ENCODE data around the gene RGS19.
"Not testable (repeated sequence)": the region's sequence is repeated elsewhere in the genome, so short reads cannot be mapped to it uniquely, and the experiment has no call there.

The RGS19 gene

DNA sequence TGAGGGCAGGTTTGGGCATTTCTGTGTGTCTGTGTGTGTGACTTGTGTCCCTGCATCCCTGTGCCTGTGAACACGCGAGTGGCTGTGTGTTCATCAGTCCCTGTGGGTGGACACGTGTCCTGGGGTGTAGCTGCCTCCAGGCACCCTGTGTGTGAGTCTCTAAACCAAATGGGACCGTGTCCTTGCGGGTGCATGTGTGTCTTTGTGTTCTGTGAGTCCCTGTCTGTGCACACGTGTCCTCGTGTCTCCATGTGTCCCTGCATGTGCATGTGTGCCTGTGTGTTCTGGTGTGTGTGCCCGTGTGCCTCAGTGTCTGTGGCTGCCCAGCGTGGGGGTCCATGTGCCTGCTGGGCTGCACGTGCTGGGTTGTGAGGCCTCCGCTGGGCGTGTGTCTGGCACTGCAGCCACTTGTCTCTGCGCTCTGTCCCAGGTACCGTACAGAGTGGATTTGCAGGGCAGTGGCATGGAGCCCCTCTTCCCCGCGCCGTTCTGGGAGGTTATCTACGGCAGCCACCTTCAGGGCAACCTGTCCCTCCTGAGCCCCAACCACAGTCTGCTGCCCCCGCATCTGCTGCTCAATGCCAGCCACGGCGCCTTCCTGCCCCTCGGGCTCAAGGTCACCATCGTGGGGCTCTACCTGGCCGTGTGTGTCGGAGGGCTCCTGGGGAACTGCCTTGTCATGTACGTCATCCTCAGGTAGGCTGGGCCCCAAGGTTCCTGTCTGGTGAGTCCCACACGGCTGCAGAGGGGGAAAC, 13.1 kb upstream of the RGS19 start:
- no peak for DNase-seq

DNA sequence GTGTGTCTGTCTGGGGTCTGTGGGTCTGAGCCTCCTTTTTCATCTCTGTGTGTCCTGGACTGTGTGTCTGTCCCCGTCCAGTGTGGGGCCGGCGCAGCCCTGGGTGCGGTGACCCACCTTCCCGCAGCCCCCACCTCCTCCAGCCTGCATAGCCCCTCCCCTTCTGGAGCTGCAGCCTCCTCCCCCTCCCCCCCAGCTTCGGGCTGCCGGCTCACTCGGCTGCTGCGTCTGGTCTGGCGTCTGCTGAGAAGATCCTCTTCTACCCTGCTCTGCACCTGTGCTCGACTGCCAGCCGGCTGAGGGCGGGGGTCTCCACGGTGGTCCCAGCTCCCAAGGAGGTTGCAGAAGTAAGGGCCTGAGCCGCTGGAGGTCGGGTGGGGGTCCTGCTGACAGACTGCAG, 12.5 kb upstream of the RGS19 start:
- DNase-seq: no peak

DNA sequence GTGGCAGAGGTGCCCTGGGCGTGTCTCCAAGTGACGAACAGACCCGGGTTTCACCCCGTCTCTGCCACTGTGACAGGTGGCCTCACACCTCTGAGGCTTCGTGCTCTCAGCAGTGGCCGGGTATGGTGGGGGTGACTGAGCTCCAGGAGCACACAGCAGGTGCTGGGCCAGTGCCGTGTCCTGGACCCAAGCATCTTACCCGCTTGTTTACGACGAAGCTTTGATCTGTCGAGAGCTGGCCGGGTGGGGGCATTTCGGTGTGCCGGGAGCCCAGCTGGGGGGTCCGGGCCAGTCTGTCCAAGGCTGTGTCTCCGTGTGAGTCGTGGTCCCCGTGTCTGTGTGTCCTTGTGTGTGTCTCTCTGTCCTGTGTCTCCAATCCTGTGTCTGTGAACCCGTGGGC, 12.0 kb upstream of the RGS19 start:
- DNase-seq: no peak

DNA sequence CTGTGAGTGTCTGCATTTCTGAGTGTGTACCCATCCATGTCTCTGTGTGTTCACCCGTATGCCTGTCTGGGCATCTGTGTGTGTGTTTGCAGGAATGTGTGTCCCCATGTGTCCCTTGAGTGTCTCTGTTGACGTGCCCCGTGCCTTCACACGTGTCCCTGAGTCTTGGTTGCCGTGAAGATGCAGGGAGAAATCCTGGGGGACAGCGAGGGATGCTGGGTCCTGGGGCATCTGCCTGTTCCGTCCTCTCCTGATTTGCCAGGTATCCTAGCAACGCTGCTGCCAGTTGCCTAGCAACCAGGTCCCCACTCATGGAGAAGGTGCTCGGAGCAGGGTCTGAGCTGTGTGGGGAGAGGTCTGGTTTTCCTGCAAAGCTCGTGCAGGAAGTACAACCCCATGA, 10.8 kb upstream of the RGS19 start:
- no peak for DNase-seq

DNA sequence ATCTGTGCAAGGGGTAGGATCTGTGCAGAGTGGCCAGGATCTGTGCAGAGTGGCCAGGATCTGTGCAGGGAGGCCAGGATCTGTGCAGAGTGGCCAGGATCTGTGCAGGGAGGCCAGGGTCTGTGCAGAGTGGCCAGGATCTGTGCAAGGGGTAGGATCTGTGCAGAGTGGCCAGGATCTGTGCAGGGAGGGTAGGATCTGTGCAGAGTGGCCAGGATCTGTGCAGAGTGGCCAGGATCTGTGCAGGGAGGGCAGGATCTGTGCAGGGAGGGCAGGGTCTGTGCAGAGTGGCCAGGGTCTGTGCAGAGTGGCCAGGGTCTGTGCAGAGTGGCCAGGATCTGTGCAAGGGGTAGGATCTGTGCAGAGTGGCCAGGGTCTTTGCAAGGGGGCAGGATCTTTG, 9.3 kb upstream of the RGS19 start:
- not testable (repeated sequence) for DNase-seq

DNA sequence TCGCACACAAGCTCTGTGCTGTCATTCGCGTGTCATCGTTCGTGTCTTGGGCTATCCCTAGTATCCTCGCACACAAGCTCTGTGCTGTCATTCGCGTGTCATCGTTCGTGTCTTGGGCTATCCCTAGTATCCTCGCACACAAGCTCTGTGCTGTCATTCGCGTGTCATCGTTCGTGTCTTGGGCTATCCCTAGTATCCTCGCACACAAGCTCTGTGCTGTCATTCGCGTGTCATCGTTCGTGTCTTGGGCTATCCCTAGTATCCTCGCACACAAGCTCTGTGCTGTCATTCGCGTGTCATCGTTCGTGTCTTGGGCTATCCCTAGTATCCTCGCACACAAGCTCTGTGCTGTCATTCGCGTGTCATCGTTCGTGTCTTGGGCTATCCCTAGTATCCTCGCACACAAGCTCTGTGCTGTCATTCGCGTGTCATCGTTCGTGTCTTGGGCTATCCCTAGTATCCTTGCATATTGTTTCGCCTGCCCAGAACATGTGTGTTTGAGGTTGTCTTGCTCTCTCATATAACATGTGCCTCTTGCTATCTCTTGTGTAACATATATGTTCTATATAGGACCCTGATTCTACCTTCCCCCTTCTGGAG, 8.0 kb upstream of the RGS19 start:
- not testable (repeated sequence) for DNase-seq

DNA sequence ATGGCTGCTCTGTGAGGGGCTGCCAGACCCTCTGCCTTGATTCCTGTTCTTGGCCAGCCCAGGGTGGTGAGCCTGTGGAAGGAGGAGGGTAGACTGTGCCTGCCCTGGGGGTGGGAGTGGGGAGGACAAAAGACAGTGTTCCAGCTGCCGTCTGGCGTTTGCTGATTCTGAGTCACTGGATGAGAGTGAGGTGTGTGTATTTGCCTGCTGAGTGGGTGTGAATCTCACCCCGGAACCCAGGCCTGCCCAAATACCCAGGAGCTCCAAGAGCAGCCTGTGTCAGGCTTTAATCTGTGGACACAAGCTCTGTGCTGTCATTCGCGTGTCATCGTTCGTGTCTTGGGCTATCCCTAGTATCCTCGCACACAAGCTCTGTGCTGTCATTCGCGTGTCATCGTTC, 7.5 kb upstream of the RGS19 start:
- DNase-seq: no peak

DNA sequence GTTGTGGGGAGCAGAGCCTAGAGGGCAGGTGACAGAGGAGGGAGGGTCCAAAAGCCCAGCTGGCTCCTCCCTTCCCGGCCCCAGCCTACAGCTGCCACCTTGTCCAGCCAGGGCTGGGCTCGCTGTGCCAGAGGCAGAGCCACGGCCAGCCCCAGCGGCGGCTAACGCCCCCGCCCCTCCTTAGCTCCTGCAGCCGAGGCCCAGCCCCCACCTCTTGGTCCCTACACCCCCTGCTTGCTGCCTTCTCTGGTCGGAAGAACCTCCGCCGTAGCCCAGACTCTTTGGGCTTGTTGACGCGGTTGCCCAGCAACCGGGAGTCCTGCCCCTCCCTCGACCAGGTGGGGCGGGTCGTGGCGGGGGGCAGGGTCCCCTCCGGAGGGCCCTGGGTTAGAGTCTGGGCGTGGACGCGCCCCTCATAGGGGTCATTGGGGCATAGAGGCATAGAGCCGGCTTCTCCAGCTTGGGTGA, 5.4 kb upstream of the RGS19 start:
- DNase-seq: no peak

DNA sequence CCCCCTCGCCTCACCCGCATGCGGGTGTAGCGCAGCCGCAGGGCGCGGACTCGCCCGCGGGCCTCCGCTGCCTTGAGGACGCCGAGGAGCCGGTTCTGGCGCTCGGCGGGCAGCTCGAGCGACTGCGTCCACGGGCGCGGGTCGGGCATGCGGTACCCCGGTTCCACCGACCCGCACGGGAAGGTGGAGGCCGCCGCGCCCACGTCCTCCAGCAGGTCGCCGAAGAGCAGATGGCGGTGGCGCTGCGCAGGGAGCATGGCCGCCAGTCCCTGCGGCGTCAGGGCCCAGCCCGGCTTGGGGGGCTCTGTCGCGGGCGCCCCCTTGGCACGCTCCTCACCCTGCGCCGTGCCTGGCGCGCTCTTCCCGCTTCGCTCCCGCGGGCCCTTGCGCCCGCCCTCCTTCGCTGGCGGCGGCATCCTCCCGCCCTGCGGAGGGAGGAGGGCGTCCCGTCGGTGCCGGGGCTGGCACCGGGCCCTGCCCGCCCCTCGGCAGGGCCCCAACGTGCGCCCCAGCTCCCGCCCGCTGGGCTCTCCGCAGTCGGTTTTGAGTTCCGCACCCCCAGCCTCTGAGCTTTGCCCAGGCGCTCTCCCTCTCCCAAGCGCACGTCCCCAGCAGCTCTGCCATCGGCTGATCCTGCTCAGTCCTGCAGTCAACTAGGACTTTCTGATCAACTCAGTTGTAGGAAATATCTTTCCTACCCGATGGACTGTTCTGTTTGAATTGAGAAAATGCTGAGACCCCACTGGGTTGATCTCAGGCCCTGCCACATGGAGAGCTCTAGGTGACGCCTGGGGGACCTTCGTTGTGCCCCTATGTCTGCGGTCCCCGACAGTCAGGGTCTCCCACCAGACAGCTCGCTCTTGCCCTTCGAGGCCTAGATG, 4.7 kb upstream of the RGS19 start, which contains the start of gene LKAAEAR1:
TSS of gene LKAAEAR1 (minus strand) at position 595 of the 881 bp plus-strand sequence. CDS start at position 416, 179 bp downstream.
- no peak for DNase-seq

DNA sequence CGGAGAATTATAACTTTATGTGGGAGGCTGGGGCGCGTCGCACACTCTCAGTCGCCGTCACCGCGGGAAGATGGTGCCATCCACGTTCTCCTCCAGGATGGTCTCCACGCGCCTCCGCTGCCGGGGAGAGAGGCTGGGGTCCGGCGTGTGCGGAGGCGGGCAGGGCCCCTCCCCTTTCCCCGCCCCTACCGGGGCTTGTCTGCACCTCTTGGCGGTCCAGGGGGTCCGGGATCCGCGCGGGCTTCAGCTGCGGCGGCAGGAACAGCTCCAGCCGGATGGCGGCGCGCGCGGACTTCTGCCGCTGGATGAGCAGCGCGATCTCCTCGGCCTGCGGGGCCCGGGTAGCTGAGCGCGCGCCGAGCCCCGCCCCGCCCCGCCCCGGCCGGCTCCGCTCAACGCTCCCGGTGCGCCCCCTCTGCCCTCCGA, 4.1 kb upstream of the RGS19 start:
- DNase-seq: peak; percentile 72 to 79

DNA sequence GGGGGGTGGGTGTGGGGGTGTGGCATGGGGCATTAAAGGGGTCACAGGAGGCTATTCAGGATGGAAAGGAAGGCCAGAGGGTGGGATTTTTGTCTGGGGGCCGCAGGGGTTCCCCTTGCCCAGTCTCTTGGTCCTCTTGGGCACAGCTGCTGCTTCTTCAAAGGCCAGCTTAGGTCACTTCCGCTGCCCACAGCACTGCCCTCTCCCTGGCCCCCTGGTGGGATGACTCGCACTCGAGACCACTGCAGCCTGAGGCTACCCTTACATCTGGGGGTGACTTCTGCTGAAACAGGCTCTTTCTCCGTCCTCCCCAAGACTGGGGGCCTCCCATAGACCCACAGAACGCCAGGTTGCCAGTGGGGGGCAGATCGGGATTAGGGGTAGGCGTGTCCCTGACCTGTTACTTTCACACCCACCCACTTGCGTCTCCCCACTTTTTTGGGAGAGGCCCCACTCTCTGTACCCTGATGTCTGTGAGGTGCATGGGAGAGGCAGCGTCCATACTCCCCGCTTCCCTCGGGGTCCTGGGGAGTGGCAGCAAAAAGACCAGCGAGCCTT, 3.6 kb upstream of the RGS19 start:
- no peak for DNase-seq

DNA sequence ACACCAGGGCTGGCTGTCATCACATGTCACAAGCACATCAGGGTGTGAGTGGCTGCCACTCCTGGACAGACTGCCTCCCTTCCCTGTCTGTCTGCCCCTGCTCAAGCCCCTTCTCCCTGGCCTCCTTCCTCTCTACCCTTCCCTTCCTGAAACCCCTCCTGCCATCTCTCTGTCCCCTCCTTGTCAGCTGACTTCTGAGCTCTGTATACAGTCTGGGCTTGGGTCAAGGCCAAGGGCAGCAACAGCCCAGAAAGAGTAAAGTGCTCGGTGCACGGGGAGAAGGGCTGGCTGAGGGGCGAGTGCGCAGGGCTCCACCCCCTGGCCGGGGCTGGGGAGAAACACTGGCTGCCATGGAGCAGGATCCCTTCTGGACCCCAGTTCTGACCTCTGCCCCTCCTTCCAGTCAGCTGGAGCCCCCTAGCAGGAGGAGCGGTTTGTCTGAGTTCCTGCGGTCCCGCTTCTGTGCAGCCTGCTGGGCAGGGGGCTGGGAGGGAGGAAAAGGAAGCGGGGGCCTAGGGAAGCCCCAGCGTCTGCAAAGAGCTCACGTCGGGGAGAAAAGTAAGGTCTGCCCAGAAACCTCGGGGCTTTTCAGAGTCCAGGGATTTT, 2.9 kb upstream of the RGS19 start:
- DNase-seq: no peak

DNA sequence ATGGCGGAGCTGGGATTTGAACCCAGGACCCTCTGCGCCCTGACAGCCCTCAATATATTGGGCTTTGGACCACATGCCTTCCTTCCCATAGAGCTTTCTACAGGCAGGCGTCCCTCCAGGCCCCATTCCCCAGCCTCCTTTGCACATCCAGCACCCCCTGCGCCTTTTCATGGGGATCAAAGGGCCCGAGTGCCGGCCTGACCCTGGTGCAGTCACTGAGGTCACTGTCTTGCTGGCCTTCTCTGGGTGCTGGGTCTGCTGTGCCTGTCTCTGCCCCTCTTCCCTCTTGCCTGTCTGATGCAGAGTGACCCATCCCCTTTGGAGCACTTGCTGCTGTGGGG, 2.3 kb upstream of the RGS19 start:
- no peak for DNase-seq

DNA sequence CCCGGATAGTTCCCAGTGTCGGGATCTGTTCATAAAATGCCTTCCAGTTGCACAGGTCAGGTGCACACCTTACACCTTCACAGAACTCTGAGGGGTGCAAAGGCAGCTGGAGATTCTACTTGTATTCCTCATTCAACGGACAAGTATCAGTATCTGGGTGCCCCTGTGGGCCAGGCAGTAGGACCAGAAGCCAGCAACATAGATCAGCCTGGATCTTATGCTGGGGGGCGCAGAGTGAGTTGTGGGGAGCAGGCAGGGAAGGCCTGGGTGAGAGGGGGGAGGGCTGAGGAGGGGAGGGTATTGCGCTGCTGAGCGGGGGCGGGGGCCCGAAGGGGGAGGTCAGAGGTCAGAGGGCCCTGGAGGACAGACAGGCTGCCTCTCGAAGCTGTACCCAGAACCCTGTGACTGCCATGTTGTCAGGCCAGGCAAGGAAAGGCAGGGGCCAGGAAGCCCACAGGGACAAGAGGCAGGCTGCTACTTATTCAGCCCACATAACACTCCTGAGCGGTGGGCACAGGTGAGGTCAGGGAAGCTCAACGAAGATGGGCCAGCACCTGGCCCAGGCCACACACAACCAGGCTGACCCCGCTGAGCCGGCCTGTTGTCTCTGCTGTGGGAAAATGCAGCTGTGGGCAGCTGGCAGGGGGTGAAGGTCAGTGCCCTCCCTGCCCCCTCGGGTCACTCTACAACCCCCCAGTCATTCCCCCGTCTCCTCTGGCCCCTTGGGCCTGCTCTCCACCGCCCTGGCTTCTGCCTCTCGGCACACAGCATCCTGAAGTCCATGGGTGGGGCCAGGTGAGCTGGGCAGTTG, 1.7 kb upstream of the RGS19 start:
- DNase-seq: no peak

DNA sequence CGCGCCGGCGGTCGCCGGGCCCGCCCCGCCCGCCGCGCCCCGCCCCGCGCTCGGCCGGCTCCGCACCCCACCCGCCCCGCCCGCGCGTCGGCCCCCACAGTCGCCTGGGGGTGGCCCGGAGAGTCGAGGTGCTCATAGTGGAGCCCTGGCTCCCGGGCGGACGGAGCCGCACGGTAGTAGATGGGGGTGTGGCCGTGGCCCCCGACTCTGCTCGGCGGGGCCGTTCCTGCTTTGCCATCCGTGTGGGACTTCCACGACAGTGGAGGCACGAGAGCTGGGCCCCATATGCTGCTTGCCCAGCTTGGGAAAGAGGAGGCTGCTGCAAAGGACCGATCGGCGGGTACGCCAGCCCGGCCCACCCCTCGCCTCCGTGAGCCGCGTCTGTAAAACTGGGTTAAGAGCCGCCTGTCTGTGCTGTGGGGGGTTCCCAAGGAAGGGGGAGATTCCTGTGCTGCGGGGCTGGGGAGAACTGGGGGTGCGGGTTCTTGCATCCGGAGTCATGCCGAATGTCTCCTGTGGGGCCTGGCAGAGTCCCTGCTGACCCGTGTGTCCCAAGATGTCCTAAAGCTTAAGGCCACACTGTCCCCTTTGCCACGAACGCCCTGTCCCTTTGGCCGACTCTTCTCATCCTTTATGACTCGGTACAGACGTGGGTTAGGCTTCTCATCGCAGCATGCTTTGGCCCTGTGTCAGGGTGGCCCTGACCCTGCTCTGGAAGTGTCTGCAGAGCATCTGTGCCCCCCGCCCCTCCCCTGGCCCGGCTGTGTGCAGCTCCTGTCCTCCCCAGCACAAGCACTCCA, 895 bp upstream of the RGS19 start, which contains the start of gene OPRL1:
TSS of gene OPRL1 (plus strand) at position 70 of the 800 bp plus-strand sequence. CDS start 12,639 bp downstream, outside the sequence.
- DNase-seq: peak; percentile 31 to 52

DNA sequence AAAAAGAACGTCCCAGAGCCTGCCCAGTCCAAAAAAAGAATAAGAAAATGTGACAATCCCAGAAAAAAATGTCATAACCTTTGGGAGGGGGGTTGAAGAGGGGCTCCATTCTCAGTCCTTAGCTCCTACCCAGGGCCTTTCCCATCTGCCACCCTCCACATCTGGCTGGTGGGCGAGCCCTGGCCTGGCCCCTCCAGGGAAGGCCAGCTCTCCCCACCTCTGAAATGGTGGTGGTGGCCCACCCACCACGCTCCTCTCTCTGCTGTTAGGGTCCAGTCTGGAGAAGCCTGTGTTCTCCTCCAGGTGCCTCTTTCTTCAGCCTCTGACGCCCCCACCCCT, 415 bp downstream of the RGS19 start:
- DNase-seq: no peak

DNA sequence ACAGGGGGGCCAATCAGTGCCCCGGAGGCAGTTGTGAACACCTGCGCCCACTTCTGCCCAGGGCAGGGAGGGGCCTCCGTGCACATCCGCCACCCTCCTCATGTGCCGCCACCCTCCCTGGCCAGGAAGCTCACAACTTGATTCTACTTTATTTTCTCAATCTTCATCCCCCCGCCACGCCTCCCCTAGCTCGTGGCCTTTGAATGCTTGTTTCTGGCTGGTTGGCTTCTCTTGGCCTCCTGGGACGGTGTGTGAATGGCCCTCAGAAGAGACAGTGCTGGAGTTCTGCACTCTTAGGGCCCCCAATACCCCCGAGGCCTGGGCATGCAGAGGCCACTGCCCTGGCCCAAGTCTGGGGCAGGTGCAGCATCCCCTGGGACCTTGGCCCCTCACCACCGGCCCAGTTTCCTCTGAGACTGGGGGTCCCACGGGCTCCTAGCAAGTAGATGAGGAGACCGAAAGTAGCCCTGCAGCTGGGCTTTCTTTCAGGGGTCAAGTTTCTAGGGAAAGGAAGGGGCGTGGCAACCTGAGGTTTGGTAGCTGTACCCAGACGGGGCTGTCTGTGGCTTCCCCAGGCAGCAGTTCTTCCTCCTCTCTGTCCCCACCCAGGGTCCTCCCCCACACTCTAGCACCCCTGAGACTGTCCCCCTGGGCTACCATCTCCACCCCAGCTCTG, 1.3 kb downstream of the RGS19 start:
- DNase-seq: peak; percentile 63 to 67

DNA sequence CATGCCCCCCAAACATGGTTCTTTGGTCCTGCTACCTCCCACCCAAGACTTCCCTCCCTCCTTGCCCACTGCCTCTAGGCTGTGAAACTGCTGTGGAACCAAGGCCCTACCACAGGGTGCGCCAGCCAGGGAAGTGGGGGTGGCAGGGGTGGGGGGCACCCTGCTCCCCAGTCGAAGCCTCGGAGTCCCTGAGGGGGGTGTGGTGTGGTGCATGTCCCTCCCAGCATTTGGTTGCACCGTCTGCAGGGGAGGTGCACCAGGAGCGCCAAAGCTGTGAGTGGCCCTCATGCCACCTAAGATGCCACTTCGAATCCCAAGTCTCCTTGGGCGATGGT, 1.8 kb downstream of the RGS19 start:
- no peak for DNase-seq

DNA sequence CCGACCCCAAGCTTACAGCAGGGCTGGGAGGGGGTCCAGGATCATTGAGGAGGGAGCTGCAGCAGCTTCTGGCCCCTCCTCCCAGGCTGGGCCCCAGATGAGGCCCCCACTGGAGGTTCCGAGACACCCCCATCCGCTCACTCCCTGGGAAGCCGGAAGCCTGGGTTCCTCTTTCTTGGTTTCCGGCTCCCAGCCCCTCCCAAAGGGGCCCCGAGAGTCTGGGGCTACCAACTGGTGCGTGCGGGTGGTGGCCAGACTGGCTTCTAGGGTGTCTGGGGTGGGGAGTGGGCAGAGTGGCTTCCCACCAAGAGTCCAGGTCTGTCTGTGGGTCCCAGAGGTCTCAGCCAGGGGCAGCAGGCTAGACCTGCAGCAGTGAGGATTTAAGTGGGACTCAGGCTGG, 2.2 kb downstream of the RGS19 start:
- peak; percentile 44 for DNase-seq

Data from CD4-positive, alpha-beta T cell treated with Interferon alpha-2 for 1 hour (primary cell).